Stimulated activated naive CD8-positive, alpha-beta T cell treated with anti-CD3 and anti-CD28 coated beads, Interleukin-15, Interleukin-2, amounts not matched to agents 100 U/mL and 50 U/mL, for 24 hours (primary cell): ENCODE data around the gene ERVFRD-1.
A peak's percentile ranks its signal among the peaks of the same experiment; 100 is the strongest.

Source experiments
- ATAC-seq: fragments of 150-1000 bp; cut with Tn5 transposase; one replicate; pipeline ENCODE4 v1.10.0; 2021
- DNase-seq: peaks from one replicate; pipeline ENCODE4 v3.0.0; 2021

Gene ERVFRD-1

DNA sequence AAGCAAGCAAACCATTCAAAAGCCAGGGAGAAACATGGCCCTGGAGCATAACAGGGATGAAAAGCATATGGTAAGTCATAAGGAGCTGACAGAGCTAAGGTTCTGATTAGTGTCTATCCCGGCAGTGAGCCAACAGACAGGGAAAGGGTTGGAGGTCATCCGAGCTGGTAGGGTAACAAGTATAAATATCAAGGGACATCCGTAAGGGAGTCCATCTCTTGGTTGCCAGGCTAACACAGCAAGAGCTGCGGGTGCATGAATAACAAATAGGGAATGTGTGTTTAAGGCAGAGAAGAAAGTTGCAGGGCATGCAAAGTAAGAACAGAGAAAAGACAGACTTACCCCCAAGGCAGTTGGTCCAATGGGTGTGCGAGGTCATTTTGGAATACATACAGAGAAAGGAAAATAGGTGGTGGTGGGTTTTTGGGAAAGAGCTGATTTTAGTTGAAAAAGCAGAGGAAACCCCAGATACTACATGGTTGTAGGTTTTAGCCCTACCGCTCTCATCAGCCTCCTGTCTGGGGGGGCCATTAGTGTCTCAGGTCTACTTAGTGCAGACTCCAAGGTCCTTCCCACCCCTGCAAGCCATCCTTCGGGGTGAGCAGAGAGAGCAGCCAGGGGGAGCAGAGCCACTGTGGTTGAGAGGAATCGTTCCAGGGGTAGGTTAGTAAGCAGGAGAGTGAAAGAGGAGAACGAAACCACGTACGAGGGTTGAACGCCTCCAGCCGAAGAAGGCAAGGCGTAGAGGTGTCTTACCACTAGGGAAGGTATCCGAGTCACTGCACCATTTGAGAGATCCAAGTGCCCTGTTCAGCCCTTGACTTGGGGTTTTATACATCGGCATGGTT, at the start of gene ERVFRD-1:
TSS of gene ERVFRD-1 (minus strand) at position 805 of the 848 bp plus-strand sequence. CDS start 6,415 bp downstream, outside the sequence.
- no peak for DNase-seq
- ATAC-seq = peak; percentile 20

- DNase-seq (no peak), ATAC-seq (no peak)
Measured at GRCh38 chr6:11160199-11160598, 48.7 kb upstream of the ERVFRD-1 start.

DNA sequence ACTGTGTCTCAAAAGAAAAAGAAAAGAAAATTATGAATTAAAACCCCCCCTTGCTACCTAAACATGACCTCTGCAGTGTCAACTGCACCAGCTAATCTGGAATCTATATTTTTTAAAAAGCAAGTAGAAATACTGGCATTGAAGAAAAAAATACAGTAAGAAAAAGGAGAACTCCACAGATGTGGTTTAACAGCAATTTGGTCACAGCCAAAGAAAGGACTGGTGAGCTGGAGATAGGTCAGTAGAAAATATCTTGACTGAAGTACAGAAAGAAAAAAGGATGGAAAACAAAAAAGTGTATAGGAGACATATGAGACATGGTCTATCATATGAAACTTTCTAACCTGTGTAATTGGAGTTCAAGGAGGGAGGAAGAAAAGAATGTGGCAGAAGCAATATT, 44.1 kb upstream of the ERVFRD-1 start:
- DNase-seq (no peak), ATAC-seq (no peak)

GRCh38 chr6:11153447-11153846, 41.9 kb upstream of the ERVFRD-1 start:
- ATAC-seq = no peak
- no peak for DNase-seq

- no peak for ATAC-seq
- DNase-seq = no peak
Measured at GRCh38 chr6:11152581-11152980, 41.1 kb upstream of the ERVFRD-1 start.

DNA sequence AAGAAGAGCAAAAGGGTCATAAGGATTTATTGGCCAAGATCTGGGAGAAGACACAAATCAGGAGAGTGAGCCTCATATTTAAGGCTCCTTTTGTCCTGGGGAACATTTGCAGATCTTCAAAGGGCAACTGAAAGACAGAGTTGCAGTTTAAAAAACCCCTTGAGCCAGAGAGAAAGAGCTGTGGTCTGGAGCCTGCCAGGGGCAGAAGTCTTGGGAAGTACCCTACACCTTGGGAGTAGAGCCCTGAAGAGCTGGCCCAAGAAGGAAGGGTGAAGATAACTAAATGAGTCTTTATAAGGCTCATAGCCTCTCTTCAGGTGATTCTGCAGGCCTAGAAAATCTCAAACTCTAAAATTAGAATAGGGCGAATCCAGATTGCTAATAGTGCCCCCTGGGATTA, 40.0 kb upstream of the ERVFRD-1 start:
- DNase-seq (no peak), ATAC-seq (no peak)

DNA sequence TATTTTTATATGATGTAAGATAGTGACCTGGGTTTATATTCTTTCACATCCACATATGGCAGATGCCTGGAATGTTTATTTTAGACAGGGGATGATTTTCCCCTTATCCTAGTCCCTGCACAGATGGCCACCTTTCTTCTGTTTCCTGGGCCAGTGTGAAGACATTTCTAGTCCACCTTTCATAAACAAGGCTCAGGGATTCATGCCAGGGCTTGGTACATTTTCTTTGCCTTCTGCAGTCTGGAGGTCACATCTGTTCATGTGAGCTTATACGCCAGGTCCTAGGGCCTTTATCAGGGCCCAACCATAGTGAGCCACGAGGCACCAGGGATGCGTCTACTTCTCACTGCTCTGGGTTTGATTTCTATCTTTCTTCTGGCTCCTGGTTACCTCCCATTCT, 38.0 kb upstream of the ERVFRD-1 start:
- no peak for ATAC-seq
- no peak for DNase-seq

GRCh38 chr6:11146117-11146826, 34.7 kb upstream of the ERVFRD-1 start:
- DNase-seq (no peak), ATAC-seq (no peak)

DNA sequence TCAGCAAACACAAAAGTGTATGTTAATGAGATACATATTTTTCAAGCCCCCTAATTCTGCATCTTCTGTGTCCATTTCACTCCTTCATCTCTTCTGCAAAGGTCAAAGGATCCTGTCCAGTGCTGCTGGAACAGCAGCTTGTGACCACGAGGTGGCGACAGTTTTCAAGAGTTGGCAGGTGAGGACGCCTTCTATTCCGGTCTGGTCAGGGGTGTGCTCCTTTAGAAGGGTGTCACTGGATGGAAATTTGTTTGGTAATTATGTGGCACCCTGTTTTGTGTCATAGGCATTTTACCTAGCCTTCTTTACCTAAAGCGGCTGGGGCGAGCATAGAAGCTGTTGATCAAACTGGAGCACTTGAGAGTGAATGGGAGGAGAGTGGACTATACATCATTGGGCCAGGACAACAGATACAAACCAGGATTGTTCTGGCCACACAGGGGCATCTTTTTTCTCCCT, 32.9 kb upstream of the ERVFRD-1 start:
- DNase-seq (peak; percentile 86), ATAC-seq (peak; percentile 78)

DNA sequence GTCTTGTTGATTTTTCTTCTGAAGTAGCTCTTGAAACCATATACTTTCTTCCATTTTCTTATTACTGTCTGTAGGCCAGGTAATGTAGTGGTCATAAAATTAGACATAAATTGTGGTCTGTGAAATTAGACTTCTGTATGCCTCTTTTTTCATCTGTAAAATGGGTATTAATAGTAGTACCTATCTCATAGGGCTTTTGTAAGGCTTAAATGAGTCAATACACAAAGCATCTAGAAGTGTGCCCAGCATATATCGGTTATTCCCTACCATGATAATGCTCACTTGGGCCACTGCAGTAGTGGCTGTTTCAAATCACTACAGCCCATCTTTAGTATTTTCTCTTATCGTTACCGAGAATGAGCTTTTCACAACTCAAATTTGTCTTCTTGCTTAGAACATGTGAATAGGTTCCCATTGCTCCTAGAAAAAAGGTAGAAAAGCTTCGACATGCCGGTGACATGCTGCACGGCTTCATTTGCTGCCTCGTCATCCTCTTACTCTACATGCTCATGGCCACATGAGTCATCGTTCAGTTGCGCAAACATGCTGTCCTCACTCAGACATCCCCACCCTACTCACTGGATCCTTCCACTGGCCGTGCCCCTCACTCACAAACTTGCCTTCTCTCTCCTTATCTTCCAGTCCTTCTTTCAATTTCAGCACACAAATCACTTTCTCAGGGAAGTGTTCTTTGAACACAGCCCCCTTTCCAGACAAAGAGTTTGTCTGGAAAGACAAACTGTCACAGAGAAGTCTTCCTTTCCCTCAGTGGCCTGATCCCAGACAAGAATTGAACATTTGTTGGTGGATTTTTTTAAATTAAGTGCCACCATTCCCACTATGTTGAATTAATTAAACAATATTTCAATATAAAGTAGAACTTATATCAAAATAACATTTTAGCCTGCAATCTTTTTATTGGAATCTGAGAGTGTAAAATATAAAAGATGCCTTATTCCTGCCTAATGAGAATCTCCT, 32.2 kb upstream of the ERVFRD-1 start:
- ATAC-seq = no peak
- DNase-seq = peak; percentile 17

DNA sequence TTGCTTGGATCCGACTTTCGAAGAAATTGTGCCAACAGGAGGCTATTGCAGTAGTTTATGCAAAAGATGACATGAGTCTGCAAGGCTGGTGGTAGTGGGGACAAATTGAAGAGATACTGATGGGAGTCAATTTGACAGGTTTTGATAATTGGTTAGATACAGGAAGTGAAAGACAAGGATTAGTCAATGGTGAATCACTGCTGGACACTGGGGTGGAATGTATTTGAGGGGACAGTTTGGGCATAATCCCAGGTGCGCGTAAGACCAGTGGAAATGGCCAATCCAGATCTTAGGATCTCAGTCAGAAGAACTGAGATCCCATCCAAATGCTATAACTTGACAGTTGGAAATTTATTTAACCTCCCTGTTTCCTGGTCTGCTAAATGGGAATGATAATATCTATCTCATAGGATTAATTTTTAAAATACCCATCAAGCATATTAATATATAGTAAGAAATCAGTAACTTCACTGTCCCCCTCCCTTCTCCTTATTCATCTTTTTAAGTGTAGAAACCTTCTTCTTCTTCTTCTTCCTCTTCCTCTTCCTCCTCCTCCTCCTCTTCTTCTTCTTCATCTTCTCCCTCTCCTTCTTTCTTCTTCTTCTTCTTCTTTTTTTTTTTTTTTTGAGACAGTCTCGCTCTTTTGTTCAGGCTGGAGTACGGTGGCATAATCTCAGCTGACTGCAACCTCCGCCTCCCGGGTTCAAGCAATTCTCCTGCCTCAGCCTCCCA, 30.9 kb upstream of the ERVFRD-1 start:
- DNase-seq (no peak), ATAC-seq (no peak)

DNA sequence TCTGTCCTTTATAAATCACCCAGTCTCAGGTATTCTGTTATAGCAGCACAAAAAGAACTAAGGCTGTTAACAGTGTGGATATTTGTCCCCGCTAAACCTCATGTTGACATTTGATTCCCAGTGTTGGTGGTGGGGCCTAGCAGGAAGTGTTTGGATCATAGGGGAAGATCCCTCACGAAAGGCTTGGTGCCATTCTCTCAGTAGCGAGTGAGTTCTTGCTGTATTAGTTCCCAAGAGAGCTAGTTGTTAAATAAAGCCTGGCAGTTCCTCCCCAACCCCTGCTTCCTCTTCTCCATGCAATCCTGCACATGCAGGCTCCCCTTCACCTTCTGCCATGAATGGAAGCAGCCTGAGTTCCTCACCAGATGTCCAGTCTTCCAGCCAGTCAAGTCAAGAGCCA, 29.8 kb upstream of the ERVFRD-1 start:
- no peak for ATAC-seq
- DNase-seq = no peak

- DNase-seq = no peak
- ATAC-seq = no peak
Measured at GRCh38 chr6:11140056-11140455, 28.5 kb upstream of the ERVFRD-1 start.

GRCh38 chr6:11139051-11139960, 27.8 kb upstream of the ERVFRD-1 start:
- DNase-seq (no peak), ATAC-seq (peak; percentile 94)

GRCh38 chr6:11136809-11137208, 25.3 kb upstream of the ERVFRD-1 start:
- DNase-seq = no peak
- no peak for ATAC-seq

DNA sequence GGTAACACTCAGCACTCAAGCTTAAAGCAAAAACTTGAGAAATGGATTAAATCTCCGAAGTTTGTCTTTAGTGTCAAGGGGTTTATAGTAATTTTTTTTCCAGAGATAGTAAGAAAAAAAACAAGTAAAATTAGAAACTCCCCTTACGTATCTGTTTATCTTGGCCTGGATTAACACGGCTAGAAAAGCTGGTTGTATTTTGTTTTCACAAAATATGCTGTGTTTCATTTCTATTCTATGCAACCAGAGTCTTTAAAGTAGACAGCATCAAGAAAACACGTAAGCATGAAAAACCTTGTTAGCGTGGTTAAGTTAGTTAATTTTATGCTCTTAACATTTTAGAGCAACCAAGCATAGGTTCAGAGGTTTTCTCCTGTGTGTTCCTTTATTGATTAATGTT, 21.8 kb upstream of the ERVFRD-1 start:
- ATAC-seq = no peak
- DNase-seq = no peak

DNA sequence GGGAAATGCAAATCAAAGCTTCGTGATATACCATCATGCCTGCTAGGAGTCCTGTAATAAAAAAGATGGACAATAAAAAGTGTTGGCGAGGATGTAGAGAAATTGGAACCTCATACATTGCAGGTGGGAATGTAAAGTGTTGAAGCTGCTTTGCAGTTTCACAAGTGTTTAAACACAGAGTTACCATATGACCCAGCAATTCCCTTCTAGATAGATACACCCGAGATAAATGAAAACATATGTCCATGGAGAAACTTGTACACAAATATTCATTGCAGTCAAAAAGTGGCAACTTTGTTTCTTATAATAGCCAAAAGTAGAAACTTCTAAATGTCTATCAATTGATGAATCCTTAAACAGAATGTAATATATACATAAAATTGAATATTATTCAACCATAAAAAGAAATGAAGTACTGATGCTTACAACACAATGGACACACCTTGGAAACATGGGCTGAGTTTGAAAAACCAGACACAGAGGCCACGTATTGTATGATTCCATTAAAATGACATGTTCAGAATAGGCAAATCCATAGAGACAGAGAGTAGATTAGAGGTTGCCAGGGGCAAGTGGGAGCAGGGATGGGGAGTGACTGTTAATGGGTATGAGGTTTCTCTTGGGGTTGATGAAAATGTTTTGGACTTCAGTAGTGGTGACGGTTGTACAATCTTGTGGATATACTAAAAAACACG, 20.8 kb upstream of the ERVFRD-1 start:
- DNase-seq (no peak), ATAC-seq (no peak)

- DNase-seq (no peak), ATAC-seq (no peak)
Measured at GRCh38 chr6:11130605-11131004, 19.1 kb upstream of the ERVFRD-1 start.

- DNase-seq (no peak), ATAC-seq (no peak)
Measured at GRCh38 chr6:11129908-11130565, 18.5 kb upstream of the ERVFRD-1 start.
